OCI-LY1 (cell line): ENCODE measurements around the gene PMS2.

Experiments used
- EZH2 ChIP-seq: fragments of 200-600 bp; sonication (generic), shearing (Covaris generic); IDR thresholded peaks from 2 replicates; pipeline ENCODE4 v1.8.0; 2017; ENCODE audit warnings: borderline replicate concordance, mixed run types, mild to moderate bottlenecking, antibody characterized with exemption, low read length, moderate library complexity, mixed read lengths
- TF ChIP-seq, protein P1 (sequence below): fragments of 200-600 bp; sonication (generic), shearing (Covaris generic); IDR thresholded peaks from 2 replicates; pipeline ENCODE4 v1.5.1; 2017; ENCODE audit warnings: mild to moderate bottlenecking, antibody characterized with exemption, low read length, moderate library complexity, mixed read lengths

- no peak for TF ChIP-seq EZH2
- TF ChIP-seq, protein P1, sequence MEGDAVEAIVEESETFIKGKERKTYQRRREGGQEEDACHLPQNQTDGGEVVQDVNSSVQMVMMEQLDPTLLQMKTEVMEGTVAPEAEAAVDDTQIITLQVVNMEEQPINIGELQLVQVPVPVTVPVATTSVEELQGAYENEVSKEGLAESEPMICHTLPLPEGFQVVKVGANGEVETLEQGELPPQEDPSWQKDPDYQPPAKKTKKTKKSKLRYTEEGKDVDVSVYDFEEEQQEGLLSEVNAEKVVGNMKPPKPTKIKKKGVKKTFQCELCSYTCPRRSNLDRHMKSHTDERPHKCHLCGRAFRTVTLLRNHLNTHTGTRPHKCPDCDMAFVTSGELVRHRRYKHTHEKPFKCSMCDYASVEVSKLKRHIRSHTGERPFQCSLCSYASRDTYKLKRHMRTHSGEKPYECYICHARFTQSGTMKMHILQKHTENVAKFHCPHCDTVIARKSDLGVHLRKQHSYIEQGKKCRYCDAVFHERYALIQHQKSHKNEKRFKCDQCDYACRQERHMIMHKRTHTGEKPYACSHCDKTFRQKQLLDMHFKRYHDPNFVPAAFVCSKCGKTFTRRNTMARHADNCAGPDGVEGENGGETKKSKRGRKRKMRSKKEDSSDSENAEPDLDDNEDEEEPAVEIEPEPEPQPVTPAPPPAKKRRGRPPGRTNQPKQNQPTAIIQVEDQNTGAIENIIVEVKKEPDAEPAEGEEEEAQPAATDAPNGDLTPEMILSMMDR, result no peak
Measured at GRCh38 chr7:6035686-6036085, 26.8 kb upstream of the PMS2 start.
